GM18505 (cell line): ENCODE data around the gene TRIO.

Source experiments
- ATAC-seq: cut with Tn5 transposase; IDR thresholded peaks from one replicate; pipeline ENCODE4 v1.9.1; 2021; ENCODE audit not compliant: unreplicated experiment
- POLR2A ChIP-seq: IDR thresholded peaks from 4 replicates; pipeline ENCODE4 v1.6.1; 2011; ENCODE audit warnings: borderline replicate concordance; ENCODE audit not compliant: insufficient read depth, insufficient read length; ENCODE audit errors: extremely low read depth

Gene TRIO

DNA sequence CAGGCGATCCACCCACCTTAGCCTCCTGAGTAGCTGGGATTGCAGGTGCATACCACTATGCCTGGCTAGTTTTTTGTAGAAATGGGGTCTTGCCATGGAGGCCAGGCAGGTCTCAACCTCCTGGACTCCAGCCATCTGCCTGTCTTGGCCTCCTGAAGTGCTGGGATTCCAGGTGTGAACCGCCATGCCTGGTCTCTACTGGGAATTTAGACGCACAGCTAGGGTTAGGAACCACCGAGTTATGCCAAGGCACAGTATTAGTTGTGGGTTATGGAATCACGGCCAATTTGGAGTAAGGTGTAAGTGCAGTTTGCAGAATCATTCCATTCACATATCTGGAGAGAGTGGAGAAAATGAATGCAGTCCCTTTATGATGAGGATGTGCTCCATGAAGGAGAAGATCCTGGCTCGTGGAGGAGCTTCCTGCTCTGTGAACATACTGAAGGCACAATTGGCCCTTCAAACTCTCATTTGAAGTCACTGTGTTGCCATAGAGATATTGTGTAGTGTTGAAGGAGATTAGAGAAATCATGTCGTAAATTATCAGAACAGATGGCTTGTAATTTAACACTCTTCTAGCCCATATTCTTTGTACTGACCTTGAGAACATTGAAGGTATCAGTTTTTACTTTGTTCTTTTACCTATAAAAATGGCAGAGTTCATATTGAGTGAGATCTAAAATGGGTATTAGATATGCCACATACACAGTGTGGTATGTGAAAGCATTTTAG is 18.8 kb downstream of the TRIO start:
- no peak for TF ChIP-seq POLR2A
- no peak for ATAC-seq

DNA sequence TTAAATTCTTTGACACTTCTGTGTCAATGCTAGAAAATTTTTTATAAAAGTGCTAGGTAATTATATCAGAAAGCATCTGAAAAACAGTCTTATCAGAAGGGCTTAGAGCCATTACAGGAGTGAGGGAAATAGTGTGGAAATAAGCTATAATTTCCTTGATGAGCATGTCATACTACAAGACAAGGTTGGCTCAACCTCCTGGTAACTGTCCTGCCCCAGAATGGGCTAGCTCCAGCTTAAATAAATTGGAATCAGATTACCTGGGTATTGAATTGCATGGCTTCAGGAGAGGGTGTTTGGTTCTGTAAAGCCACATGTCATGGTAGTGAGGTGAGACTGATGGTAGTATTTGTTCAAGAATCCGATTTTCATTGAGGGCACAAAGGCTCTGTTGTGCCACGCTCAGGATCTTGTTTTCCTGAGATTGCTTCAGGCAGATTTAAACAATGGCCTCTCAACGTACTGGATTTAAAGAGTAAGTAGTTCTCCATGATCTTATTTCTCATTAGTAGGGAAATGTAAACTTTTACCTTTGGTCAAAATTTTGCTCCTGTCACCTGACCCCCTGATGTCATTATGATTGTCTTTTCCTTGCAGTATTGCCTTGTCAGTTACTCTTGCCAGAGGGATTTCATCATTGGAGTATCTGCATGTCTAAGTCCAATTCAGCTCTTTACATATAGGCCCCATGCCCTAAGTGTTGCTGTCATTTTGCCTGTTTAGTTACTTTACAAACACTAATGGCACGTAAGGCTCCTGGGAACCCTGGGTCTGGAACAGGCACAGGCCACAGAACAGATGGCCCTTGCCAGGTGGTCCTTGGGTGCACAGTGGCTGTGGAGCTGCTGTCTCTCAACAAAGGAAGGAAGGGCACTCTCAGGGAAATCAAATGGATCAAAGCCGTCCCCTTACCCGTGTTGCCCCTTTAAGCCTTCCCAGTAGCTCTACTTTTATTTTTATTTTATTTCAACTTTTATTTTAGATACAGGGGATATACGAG is 21.3 kb downstream of the TRIO start:
- no peak for ATAC-seq
- TF ChIP-seq POLR2A, result no peak

DNA sequence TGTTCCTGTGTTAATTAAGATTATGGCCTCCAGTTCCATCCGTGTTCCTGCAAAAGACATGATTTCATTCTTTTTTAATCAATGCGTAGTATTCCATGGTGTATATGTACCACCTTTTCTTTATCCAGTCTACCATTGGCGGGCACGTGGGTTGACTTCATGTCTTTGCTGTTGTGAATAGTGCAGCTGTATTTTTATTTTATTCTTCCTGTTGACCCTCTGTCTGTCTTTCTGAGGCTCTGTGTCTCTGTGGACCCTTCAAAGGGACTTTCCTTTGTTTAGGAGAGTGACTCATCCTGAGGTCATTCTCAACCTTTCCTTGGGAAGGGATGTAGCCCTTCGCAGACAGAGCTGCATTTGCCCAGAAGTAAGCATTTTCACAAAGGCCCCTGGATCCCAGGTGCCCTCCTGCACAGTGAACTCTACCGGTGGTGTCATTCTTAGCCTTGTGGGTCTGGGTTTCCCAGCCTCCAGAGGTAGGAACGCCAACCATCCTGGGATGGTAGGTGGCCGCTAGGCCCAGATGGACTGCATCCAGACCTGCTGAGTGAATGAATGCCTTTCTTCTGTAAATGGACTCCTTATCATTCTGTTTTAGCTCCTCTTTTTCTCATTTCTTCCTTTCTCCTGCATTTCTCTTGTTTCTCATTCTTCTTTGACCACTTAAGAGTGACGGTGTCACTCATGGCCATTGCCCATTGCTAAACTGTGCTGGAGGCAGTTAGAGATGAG is 22.4 kb downstream of the TRIO start:
- TF ChIP-seq POLR2A, result no peak
- no peak for ATAC-seq

DNA sequence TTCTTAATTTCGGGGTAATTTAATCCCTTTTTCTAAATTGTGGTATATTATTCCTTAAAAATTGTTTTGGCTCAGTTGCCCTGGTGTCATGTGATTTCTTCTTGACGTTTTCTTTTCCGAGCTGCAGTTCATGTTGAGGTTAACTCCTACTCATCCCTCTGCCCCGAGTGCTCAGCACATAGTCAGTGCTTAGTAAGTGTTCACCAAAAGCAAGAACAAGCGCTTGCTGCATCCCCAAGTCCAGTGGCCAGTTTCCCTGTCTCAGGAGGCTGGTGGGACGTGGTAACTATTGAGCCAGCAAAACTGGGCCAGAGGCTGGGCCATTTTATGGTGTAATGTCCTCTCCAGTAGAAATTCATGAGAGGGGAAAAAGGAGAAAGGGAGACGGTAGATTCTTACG is 23.3 kb downstream of the TRIO start:
- TF ChIP-seq POLR2A, result no peak
- ATAC-seq, result no peak

DNA sequence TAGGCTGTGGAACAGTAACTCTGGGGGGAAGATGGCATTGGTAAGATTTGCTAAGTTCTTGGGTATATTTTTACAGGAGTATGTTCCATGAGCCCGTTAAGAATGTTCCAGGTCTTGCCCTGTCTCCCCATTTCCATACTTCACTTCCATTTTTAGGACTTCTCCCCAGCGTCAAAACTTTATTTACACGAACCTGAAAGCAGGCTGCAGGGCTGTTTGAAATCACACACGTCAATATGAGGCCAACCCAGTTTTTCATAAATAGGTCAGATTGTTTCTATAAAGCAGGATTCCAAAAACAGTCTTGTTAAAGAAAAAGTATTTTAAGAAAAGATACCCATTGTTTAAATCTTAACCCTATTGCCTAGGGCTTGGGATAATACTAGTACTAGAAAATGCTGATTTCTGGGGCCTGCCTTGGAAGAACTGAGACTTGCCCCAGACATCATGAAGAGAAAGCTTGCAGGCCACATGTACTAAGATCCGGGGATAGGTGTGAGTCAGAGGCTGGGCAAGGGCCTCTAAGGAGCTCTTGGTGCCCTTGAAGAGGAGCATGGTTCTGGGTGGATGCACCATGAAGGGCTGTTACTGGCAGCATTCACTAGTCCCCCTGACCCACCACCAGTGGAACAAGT is 24.2 kb downstream of the TRIO start:
- TF ChIP-seq POLR2A, result no peak
- ATAC-seq, result peak; percentile 27

DNA sequence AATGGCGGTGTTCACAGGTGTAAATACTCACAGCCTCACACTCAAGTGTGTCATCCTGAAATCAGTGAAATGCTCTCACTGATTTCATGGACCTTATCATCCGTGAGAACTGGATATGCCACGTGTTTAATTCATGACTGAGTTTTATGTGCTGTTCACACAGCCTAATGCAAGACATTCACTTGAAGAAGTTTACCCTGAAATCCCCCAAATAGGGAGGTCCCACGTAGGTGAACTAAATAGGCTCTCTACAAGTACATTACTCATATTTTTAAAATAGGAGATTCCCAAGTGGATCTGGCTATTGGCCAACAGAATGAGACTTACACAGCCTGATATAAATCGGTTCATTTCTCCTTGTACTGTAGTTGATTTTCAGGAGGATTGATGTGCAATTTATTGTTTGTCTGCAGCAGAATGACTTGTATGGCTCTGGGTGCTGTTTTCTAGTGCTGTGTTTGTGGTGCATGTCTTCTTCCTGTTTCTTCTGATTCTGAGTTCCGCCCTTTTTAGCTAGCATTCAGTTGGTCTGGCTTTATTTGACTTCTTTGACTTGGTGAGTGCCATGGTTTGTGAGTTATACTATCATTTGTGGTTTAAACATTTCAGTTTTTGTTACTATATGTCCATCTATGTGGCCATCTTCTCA is 25.1 kb downstream of the TRIO start:
- no peak for TF ChIP-seq POLR2A
- ATAC-seq, result no peak

DNA sequence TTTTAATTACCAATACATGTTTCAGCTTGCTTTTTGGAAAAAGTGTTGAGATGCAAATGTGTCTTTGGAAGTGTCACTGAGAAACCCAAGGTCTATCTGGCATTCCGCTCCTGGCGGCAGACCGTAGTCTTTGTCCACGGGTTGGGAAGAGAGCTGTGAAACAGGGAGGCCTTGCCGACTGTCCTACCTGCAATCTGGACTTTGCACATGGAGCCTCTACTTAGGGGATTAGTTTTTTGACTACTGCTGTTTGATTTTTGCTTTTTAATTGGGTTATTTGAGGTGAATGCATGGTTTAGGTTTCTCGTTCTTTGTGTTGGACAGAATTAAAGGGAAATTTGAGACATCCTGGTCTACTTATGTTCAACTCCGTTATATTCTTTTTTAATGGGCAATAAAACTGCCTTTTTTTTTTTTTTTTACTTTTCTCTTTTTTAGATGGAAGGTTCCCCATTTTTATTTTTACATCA is 25.7 kb downstream of the TRIO start:
- TF ChIP-seq POLR2A, result no peak
- no peak for ATAC-seq

DNA sequence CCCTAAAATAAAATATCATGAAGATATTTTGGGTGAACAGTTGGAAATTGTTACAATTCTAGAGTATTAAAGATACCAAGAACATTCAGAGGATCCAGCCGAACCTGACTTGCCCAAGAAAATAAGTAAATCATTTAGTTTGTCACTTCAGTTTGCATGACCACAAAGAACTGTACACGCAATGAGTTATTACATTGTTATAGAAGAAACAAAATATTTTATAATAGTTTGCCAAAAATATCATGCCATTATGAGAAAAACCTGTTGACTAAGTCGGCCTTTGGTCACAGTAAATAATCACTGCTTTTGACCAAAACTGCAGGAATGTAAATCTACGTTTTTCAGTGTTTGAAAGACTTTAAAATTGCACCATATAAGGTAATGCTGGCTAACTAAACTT is 27.9 kb downstream of the TRIO start:
- TF ChIP-seq POLR2A, result no peak
- no peak for ATAC-seq

DNA sequence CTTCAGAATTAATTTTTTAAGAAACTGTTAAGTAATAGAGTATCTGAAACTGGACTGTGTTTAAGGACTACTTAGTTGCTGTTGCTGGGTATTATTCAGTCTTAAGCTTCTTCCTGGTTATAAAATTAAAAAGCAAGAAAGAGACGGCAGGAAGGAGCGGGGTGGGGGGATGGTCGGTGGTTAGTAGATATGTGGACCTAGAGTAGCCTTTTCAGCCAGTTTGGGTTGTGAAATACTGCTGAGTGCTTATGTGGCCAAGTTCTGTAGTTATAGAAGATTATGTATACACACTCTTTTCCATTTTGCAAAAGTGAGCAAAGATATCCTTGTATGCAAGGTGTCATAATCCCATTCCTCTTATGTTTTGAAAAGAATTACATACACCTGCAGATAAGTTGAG is 28.5 kb downstream of the TRIO start:
- ATAC-seq, result no peak
- peak; percentile 28 for TF ChIP-seq POLR2A

DNA sequence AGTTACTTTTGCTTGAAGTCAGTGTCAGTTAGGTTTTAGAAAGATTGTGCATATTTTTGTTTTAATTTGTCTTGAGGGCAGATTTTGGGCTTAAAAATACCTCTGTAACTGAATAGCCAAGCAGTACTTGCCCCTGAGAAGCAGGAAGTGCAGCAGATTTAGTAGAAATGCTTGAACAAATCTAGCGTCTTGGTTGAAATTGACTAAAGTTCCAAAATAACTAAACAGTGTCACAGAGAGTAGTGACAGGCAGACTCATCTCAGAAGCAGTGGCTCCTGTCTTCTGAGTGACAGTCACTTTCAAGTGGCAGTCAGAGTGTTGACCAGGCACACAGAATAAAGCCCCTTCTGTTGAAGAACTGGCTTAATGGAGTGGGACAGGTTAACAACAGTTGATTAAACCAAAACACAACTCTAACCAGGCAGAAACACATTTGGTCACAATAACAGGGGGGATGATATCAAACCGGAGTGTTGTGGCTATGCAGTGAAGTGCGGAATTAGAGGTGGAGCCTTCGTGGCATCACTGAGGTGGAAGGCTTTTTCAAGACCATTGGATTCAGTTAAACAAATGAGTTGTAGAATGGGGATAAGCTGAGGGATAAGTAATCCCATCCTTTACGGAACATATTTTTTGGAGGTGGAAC is 29.1 kb downstream of the TRIO start:
- TF ChIP-seq POLR2A, result no peak
- peak; percentile 68 for ATAC-seq

DNA sequence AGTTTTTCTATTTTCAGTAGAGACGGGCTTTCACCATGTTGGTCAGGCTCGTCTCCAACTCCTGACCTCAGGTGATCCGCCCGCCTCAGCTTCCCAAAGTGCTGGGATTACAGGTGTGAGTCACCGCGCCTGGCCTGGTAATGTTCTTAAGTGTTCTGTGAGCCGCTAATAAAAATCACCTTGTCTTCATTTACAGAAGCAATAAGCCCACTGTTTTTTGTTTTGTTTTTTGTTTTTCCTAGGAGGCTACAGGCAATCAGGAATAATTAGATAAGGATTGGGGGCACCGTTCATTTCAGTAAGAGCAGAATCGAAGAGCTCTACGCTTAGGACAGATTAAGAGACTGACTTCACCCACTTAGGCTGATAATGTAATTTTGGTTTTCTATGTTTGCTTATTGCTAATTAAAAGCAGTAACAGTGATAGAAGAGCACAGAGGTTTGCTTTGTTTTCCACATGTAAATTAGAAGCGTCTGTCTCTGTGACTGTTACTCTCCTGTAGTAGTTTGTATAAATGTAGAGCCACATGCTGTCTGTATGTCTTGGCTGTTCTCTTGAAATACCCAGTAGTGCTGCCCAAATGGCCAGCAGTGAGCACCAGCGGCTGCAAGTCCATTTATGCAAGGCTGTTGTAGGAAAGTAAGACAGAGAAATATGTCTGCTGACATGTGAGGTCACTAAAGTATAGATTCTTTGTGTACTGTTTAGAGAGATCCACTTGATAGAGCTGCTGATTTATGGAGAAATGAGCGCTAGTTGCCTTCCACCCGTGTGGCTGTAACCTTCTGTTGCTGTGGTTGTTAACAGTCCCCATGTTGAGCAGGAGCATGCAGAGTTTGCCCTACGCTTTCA is 30.5 kb downstream of the TRIO start:
- ATAC-seq, result no peak
- TF ChIP-seq POLR2A, result no peak
